Measurements from ENCODE around the gene SCRN2. TPM values are rescaled to one million over a fixed set of nuclear protein-coding genes. Genes with fewer than 3 reads are reported as not detected.

SCRN2 gene
- total RNA-seq, 1 experiment from 2014 or later, result 16.2 TPM

- H3K27ac Mint-ChIP-seq (ENCODE audit: low read depth, unreplicated experiment), result peak overlapping the region; percentile 68
- no peaks in the 10 kb centered on the region for H3K9me3 Mint-ChIP-seq (ENCODE audit: unreplicated experiment)
- TF ChIP-seq CTCF (IDR thresholded peaks at IDR 0.05; ENCODE audit: unreplicated experiment), result no peak
- intact Hi-C loops (cut with micrococcal nuclease), result no loop called here
- POLR2A ChIA-PET, result interaction anchor here (0.6 to 1.3 kb wide), 3 partner anchors 79 to 147 kb away, joined by 3 to 4 read pairs (median 3); no protein-coding TSS in a partner anchor
- H3K27me3 Mint-ChIP-seq (ENCODE audit: insufficient read depth, unreplicated experiment), result no peaks in the 10 kb centered on the region
- DNase-seq (ENCODE audit: unreplicated experiment), result peak; percentile 88
- CTCF ChIA-PET, result interaction anchor here (0.7 to 1.2 kb wide), 3 partner anchors 21 to 156 kb away, joined by 3 to 4 read pairs (median 4); partner anchors contain the start of genes LRRC46 and MRPL10
- H3K4me3 Mint-ChIP-seq (ENCODE audit: unreplicated experiment), result no peak overlapping the region
- peaks cover 23% of the 10 kb centered on the region for H3K4me1 Mint-ChIP-seq (ENCODE audit: insufficient read depth, unreplicated experiment)
- no TSS peak for BruUV-seq (replicated peaks)
- H3K36me3 Mint-ChIP-seq (ENCODE audit: insufficient read depth, unreplicated experiment), result peaks cover 1% of the 10 kb centered on the region
Measured at GRCh38 chr17:47810200-47810821, 30.8 kb downstream of the SCRN2 start.

- Mint-ChIP-seq H3K4me1 (ENCODE audit: insufficient read depth, unreplicated experiment) (peaks cover 23% of the 10 kb centered on the region), H3K36me3 (ENCODE audit: insufficient read depth, unreplicated experiment) (no peaks in the 10 kb centered on the region), H3K4me3 (ENCODE audit: unreplicated experiment) (no peak overlapping the region), H3K9me3 (ENCODE audit: unreplicated experiment) (no peaks in the 10 kb centered on the region), H3K27me3 (ENCODE audit: insufficient read depth, unreplicated experiment) (no peaks in the 10 kb centered on the region), H3K27ac (ENCODE audit: low read depth, unreplicated experiment) (no peak overlapping the region)
- no peak for DNase-seq (ENCODE audit: unreplicated experiment)
- ChIA-PET POLR2A (no interaction called here), CTCF (interaction anchor here (0.6 kb wide), 1 partner anchor 285 kb away, joined by 3 read pairs; no protein-coding TSS in a partner anchor)
- intact Hi-C loops (cut with micrococcal nuclease), result no loop called here
- no TSS peak for BruUV-seq (replicated peaks)
- no peak for TF ChIP-seq CTCF (IDR thresholded peaks at IDR 0.05; ENCODE audit: unreplicated experiment)
Measured at GRCh38 chr17:47808830-47809480, 32.1 kb downstream of the SCRN2 start.

- no peak overlapping the region for H3K4me3 Mint-ChIP-seq (ENCODE audit: unreplicated experiment)
- no peak overlapping the region for H3K27ac Mint-ChIP-seq (ENCODE audit: low read depth, unreplicated experiment)
- intact Hi-C loops (cut with micrococcal nuclease), result no loop called here
- POLR2A ChIA-PET, result no interaction called here
- BruUV-seq (replicated peaks), result no TSS peak
- TF ChIP-seq CTCF (IDR thresholded peaks at IDR 0.05; ENCODE audit: unreplicated experiment), result no peak
- no peaks in the 10 kb centered on the region for H3K36me3 Mint-ChIP-seq (ENCODE audit: insufficient read depth, unreplicated experiment)
- H3K4me1 Mint-ChIP-seq (ENCODE audit: insufficient read depth, unreplicated experiment), result peaks cover 23% of the 10 kb centered on the region
- no peaks in the 10 kb centered on the region for H3K9me3 Mint-ChIP-seq (ENCODE audit: unreplicated experiment)
- CTCF ChIA-PET, result interaction anchor here (0.6 kb wide), 2 partner anchors 28 to 286 kb away, joined by 3 read pairs; no protein-coding TSS in a partner anchor
- DNase-seq (ENCODE audit: unreplicated experiment), result no peak
- H3K27me3 Mint-ChIP-seq (ENCODE audit: insufficient read depth, unreplicated experiment), result no peaks in the 10 kb centered on the region
Measured at GRCh38 chr17:47808036-47808829, 32.8 kb downstream of the SCRN2 start.

- intact Hi-C loops (cut with micrococcal nuclease), result no loop called here
- TF ChIP-seq CTCF (IDR thresholded peaks at IDR 0.05; ENCODE audit: unreplicated experiment), result no peak
- Mint-ChIP-seq H3K9me3 (ENCODE audit: unreplicated experiment) (no peaks in the 10 kb centered on the region), H3K4me3 (ENCODE audit: unreplicated experiment) (no peak overlapping the region), H3K27ac (ENCODE audit: low read depth, unreplicated experiment) (no peak overlapping the region), H3K36me3 (ENCODE audit: insufficient read depth, unreplicated experiment) (no peaks in the 10 kb centered on the region), H3K27me3 (ENCODE audit: insufficient read depth, unreplicated experiment) (no peaks in the 10 kb centered on the region), H3K4me1 (ENCODE audit: insufficient read depth, unreplicated experiment) (peaks cover 23% of the 10 kb centered on the region)
- CTCF ChIA-PET, result interaction anchor here (0.6 kb wide), 1 partner anchor 27 kb away, joined by 3 read pairs; no protein-coding TSS in a partner anchor
- BruUV-seq (replicated peaks), result no TSS peak
- DNase-seq (ENCODE audit: unreplicated experiment), result no peak
- POLR2A ChIA-PET, result no interaction called here
Measured at GRCh38 chr17:47807421-47807820, 33.7 kb downstream of the SCRN2 start.

All from MCF 10A (cell line).